NCI-H128 (cell line): ENCODE results near the gene P4HA2.
"Not testable (repeated sequence)": the region's sequence is repeated elsewhere in the genome, so short reads cannot be mapped to it uniquely, and the experiment has no call there.

Source experiments
- DNase-seq: peaks from one replicate; lab custom pipeline; 2025; ENCODE audit not compliant: unreplicated experiment; lab: John Stamatoyannopoulos, UW

Gene P4HA2

DNA sequence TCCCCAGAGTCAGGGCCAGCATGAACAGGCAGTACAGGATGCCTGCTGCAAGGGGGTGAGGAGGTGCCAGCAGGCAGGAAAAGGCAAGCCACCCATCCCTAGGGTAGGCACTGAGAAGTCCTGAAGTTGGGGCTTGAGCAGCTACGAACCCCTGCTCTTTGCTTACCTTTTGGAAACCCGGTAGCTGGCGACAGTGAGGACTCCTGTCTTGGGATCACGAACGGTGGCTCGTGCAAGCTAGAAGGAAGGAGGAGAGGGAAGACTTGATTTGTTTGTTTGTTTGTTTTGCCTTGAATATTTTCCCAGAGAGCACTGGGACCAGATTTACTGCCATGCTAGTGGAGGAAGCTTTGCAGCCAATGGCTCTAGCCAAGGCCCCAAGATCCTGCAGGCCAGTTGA lies 23.7 kb downstream of the P4HA2 start:
- DNase-seq: no peak

DNA sequence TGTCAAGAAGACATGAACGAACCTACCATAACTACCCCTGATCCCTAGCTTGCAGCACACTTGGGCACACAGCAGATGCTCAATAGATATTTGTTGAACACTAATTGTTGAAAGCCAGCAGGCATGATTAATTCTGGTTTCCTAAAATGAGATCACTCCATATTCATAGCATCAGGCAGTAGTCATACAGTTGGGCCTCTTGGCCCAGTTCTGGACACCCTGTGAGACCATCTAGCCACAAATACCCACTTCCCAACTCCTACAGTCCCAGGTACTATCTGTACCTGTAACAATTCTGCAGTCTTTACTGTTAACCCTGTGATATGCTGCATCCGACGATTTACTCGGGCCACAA lies 24.2 kb downstream of the P4HA2 start:
- no peak for DNase-seq

DNA sequence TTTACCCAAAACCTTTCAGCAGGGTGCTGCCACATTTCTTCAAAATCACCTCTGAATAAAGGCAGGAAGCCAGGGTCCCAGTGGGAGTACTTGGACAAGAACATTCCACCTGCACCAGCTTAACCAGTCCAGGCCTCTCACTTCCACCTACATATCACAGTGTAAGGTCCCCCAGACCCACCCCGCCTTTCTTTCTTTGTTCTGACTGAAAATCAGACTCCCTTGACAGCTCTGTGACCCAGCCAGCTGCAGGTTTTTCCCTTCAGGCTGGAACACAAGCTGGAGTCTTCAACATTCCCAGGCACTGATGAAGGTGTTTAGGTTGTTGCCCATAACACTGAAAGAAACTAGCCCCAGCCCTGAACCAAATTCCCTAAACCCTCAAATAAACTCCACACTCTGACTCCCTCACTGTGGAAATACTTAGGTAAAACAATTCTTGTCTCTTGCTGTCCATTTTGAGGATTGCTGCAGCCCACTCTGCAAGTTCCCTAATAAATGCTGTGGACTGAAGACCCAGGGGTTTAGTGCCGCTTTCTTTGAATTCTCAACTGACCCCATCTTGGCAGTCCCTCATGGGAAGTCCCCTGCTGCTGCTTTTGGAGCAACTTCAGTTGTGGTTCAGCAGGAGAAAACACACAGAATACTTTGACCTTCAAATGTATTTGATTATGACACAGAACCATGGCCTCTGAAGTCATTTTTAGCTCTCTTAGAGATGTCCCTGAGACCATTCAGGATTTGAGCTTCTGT lies 24.8 kb downstream of the P4HA2 start:
- DNase-seq: no peak

DNA sequence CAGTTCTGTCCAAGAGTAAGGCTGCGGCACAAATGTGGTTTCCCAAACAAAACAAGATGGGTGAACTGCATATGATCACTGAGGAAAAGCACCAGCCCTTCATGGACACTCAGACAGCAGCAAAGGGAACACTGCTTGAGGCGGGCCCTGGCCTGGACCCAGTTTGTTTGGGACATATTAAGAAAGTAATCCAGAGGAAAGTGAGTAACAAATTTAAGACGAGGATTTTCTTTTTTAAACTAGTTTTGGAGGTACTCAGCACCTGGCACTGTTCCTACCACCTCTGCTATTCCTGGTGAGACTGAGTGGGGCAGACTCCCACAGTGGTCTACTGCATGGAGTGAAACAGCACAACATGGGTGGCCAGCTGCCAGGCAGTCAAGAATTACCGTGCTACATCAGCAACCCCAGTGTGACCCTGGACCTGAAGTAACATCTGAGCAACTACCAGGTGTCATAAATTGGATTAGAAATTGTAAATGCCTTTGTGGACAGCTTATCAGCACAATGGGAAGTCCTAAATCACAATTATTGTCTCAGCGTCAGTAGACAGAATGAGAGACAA lies 28.5 kb downstream of the P4HA2 start:
- no peak for DNase-seq

DNA sequence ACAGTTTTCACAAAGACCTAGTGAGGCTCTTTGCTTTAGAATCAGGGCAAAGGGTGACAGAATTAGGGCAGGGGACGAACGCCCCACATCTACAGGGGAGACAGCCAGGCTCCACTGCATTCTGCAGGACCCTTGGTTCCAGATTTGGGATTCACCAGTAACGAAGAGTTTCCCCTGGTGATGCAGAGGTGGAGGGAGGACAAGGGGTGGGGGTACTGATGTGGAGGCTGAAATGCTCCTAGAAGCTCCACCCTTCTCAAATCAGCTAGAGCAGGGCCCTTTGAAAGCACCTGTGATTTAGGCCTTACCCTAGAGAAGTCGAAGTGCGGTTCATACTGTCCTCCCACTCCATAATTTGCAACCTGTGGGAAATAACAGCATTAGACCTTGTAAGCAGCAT lies 29.1 kb downstream of the P4HA2 start:
- DNase-seq: no peak

DNA sequence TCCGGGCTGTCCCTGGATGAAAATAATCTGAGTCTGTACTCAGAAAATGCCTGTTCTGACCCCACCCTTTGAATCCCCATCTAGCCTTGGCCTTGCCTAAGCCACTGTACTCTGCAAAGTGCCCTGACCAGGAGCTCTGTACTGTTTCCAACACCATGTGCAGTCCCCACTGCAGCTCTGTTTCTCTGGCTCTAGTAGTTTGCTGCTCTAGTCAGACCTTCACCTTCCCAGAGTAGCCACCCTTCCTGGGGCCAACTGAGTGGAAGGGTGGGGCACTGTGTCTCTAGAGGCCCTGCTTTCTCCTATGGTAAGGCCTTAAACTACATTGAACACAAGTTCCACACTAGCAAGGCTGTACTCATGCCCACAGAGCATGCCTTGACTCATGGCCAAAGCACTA lies 31.9 kb downstream of the P4HA2 start:
- no peak for DNase-seq

DNA sequence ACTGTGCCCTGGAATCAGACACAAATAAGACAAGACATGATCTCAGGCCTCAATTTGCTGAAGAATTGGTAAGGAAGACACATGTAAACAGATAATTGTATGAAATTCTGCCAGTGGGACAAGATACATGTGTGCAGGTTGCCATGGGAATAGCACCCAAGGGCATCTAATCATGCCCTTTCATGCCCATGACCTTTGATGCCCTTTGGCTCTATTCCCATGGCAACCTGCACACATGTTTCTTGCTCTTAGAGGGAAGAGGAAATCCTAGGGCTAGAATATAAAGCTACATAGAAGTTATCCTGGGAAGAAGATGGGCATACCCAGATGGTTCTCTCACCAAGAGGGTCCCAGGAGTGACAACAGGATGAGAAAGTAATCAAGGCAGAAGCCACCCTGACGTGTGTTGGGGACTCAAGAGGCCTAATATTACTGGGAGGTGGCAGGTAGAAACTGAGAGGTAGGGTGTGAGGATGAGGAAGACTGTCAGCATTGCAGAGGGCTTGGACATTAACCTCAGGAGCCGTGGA lies 34.4 kb downstream of the P4HA2 start:
- no peak for DNase-seq

DNA sequence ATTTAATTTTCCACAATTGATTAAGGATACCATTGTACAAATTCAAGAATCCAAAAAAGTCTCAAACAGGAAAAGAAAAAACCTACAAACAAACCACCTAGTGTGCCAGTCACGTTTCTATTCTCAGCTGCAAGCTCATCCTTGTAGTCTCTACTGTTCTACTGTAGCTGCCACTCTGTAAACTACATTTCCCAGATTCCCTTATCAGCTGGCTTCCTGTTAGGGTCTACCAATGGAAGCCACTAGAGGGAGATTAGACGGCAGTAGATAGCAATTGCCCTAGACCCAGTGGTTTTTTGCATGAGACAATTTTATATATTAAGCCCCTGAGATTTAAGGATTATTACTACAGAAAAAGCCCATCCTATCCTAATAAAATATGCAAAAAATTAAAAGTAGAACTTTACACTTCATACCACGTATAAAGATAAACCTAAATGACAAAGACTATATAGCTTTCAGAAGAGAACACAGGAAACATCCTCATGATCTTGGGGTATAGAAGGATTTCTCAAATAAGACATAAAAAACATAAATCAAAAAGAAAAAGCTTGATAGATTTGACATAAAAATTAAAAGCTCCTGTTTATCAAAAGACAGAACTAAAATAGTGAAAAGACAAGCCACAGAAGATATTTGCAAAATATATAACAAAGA lies 37.4 kb downstream of the P4HA2 start:
- no peak for DNase-seq

DNA sequence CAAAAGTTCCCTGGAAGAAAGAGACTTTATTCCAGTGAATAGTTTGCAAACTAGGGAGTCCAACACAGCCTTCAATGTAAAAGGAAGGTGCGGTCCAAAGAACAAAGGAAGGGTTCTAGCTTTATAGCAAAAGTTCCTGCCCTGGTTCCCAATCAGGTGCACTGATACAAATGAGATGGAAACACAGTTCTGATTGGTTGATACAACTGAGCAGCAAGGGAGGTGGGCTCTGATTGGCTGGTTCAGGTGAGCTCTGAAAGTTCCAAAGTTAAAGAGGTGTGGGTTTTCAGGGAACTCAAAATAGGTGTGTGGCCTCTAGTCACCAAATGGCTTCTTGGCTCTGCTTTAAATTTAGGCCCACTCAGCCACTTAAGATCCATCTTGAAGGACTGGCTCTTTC lies 43.1 kb downstream of the P4HA2 start:
- DNase-seq: no peak

DNA sequence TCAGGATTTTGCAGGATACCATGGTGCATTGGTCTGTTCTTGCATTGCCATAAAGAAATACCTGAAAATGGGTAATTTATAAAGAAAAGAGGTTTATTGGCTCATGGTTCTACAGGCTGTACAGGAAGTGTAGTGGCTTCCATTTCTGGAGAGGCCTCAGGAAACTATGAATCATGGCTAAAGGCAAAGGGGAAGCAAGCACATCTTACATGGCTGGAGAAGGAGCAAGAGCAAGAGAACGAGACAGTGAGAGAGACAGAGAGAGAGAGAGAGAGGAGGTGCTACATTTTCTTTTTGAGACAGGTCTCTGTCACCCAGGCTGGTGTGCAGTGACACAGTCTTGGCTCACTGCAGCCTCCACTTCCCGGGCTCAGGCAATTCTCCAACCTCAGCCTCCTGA lies 43.9 kb downstream of the P4HA2 start:
- DNase-seq: no peak

DNA sequence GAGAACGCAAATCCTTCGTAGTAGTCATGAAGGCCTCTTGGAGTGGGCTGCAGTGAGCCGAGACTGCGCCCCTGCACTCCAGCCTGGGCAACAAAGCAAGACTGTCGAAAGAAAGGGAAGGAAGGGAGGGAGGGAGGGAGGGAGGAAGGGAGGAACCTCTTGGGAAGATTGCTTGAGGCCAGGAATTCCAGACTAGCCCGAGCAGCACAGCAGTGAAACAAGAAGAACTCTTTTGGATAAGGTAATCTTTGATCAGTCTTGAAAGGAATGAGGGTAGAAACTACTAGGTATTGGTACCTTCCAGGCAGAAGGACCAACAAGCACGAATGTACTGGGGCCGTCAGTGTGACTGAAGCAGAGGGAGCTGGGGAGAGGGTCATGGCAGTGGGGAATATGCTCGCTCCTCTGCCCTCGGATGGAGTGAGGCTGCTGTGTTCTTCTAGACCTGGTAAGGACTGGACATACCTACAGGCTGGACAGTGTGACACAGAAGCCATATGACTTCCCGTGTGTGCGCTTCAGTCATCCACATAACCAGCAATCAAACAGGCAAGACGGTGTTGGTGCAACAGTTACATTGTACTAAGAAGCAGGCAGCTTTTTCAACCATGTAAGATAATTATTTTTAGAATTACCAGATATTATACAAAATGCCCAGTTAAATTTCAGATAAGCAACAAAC lies 45.2 kb downstream of the P4HA2 start:
- DNase-seq: no peak

DNA sequence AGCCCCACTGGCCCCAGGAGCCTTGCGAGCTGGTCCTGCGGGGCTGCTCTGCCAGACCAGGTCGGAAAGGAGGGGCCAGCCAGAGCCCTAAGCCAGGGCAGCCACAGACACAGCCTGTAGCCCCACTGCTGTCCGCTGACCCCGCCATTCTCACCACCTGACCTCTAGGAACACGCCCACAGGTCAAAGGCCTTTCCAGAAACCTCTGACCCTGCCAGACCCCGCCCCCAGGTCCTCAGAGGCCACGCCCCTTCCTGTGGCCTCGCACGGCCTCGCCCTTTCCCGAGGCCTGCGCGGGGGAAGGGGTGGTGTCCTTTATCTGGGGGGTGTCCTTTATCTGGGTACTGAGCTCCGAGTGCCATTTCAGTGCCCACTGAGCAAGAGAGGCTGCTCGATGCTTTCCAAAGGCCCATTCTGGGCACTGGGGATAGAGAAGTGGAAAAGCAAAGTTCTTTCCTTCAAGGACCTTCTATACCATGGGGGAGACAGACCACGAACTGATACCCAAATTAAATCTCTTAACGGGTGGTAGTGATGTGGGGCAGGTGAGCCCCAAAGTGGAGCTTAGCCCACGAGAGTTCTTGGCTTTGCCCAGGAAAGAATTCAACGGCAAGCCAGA lies 46.5 kb downstream of the P4HA2 start:
- no peak for DNase-seq

DNA sequence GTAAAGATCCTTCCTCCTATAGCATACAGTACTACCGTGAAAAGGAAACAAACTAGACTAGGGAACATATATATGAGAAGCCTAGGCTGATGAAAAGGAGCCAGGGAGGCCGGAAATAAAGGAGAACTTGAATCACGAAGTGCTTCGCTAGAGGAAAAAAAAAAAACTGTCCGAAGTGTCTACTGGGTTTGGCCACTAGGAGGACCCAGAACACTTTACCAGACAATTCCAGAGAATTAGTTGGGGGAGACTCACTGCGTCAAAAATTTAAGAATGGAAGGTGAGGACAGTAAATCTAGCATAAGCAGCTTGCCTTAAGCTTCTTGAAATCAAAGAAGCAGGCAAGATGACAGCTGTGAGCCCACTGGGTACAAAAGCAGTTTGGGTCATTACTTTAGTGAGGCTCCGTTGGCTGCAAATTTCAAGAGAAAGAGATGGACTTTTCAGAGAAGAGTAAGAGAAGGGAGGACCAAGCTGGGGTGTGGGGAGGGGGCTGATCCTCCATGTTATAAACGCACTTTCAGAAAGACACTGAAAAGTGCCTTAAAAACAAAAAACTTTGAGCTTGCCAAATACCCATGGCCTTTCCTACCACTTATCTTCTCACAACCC lies 47.4 kb downstream of the P4HA2 start:
- no peak for DNase-seq

DNA sequence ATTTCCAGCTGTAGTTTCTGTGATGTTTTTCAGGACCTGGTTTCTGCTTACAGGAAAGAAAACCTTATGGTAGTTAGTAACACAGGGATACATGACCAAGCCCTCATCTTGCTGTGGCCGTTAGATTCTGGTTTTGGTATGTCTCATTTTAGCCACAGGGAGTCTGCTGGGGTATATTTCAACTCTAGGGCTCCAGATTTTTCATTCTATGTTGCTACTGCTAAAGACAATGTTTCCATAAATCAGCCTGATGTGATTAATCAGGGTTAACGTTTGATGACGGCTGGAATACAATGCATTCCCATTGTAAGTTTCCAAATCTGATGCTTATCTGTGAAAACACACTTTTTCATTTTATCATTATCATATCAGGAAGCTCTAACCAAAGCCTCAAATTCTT lies 48.2 kb downstream of the P4HA2 start:
- DNase-seq: no peak

DNA sequence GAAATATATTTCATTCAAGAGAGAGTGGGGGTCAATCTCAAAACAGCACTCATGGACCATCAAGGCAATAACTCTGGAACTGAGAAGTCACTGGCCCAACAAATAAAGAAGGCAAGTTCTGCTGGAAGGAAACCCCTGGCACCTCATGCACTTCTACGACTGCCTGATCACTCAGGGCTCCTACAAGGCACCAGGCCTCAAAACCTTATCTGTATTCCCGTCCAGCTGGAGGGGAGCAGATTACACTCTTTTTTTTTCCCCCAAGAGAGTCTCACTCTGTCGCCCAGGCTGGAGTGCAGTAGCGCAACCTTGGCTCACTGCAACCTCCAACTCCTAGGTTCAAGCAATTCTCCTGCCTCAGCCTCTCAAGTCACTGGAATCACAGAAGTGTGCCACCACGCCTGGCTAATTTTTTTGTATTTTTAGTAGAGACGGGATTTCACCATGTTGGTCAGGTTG lies 49.9 kb downstream of the P4HA2 start:
- no peak for DNase-seq

DNA sequence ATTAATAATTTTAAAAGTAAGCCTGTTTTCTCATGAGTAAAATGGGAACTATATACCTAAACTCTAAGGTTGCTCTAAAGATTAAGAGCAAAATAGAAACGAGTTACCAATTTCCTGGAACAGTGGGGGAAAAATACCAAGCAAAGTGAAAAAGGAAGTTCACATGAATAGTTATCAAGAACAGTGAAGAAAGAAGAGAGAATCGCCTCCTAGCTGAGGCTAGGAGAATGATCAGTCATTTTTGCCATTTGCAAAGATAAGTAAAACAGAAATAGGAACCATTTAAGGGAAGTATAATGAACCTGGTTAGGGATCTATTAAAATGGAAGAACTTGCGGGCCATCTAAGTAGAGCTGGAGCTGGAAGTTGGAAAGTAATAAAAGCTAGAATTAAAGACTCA lies 50.7 kb downstream of the P4HA2 start:
- no peak for DNase-seq

DNA sequence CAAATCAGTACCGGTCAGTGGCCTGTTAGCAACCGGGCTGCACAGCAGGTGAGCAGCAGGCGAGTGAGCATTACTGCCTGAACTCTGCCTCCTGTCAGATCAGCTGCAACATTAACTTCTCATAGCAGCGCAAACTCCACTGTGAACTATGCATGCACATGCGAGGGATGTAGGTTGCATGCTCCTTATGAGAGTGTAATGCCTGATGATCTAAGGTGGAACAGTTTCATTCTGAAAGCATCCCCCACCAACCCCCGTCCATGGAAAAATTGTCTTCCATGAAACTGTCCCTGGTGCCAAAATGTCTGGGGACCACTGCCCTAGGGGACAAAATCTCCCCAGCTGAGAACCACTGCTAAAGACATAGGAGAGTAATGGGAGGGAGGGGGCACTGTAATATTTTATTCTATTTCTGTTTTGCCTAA lies 51.1 kb downstream of the P4HA2 start:
- no peak for DNase-seq

DNA sequence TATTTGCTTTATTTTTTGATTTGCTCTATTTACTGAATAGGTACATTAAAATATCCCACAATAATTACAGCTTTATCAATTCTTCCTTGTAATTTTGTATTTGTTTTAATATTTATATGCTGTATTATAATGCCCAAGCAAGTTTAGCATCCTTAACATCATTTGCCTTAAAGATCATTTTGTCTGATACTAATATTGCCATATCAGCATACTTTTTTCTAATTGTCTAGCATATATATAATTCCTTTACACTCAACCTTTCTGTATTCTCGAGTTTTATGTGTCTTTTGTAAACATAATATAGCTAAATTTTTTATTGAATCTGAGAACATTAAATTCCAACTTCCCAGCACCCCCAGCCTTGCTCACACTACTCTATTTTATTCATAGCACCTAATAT lies 64.7 kb downstream of the P4HA2 start:
- no peak for DNase-seq

DNA sequence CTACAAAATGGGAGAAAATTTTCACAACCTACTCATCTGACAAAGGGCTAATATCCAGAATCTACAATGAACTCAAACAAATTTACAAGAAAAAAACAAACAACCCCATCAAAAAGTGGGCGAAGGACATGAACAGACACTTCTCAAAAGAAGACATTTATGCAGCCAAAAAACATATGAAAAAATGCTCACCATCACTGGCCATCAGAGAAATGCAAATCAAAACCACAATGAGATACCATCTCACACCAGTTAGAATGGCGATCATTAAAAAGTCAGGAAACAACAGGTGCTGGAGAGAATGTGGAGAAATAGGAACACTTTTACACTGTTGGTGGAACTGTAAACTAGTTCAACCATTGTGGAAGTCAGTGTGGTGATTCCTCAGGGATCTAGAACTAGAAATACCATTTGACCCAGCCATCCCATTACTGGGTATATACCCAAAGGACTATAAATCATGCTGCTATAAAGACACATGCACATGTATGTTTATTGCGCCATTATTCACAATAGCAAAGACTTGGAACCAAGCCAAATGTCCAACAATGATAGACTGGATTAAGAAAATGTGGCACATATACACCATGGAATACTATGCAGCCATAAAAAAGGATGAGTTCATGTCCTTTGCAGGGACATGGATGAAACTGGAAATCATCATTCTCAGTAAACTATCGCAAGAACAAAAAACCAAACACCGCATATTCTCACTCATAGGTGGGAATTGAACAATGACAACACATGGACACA lies 65.9 kb downstream of the P4HA2 start:
- DNase-seq: not testable (repeated sequence)

DNA sequence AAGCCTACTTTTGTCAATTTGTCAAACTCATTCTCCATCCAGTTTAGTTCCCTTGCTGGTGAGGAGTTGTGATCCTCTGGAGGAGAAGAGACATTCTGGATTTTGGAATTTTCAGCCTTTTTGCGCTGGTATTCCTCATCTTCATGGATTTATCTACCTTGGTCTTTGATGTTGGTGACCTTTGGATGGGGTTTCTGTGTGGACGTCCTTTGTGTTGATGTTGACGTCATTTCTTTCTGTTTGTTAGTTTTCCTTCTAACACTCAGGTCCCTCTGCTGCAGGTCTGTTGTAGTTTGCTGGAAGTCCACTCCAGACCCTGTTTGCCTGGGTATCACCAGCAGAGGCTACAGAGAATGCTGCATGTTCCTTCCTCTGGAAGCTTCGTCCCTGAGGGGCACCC lies 71.2 kb downstream of the P4HA2 start:
- no peak for DNase-seq
